ENCODE data around the gene CTIF. TPM values are rescaled to one million over a fixed set of nuclear protein-coding genes. Genes with fewer than 3 reads are reported as not detected.

The CTIF gene
- polyA plus RNA-seq, 4 donors: 8.1 to 22.6 (median 11.3) TPM

- 88 to 92% (median 89%) methylated on average over 11 of the region's 11 CpGs for WGBS, 3 donors
- H3K27me3 ChIP-seq (ENCODE audit: control insufficient read depth in 3 of 3, insufficient read depth in 3 of 3, low read length in 3 of 3): no peaks in the 10 kb centered on the region
- FAIRE-seq (no peak), DNase-seq (no peak)
- H3K9me3 ChIP-seq (ENCODE audit: control insufficient read depth in 2 of 2, insufficient read depth in 1 of 2, low read depth in 1 of 2, low read length in 1 of 2): peaks cover 0 to 3% of the 10 kb centered on the region in 2 donors
- H3K4me3 ChIP-seq (ENCODE audit: low read depth in 1 of 3, low read length in 3 of 3): no peak overlapping the region
- H3K36me3 ChIP-seq (ENCODE audit: control insufficient read depth in 3 of 3, insufficient read depth in 2 of 3, low read depth in 1 of 3, low read length in 3 of 3): peaks cover 0 to 43% (median 0%) of the 10 kb centered on the region in 3 donors
- peak overlapping the region in 1 of 3 donors; percentile 56 for H3K27ac ChIP-seq (ENCODE audit: low read depth in 1 of 3, low read length in 2 of 3)
- H3K4me1 ChIP-seq (ENCODE audit: control insufficient read depth in 3 of 3, insufficient read depth in 2 of 3, low read depth in 1 of 3, low read length in 2 of 3): peaks cover 0 to 55% (median 10%) of the 10 kb centered on the region in 3 donors
Measured at GRCh38 chr18:48787203-48788151, 248.6 kb downstream of the CTIF start.

GRCh38 chr18:48788373-48788772 lies 249.5 kb downstream of the CTIF start:
- DNase-seq (peak; percentile 29 to 59), FAIRE-seq (no peak)
- peaks cover 0 to 46% (median 10%) of the 10 kb centered on the region in 3 donors for H3K4me1 ChIP-seq (ENCODE audit: control insufficient read depth in 3 of 3, insufficient read depth in 2 of 3, low read depth in 1 of 3, low read length in 2 of 3)
- H3K27me3 ChIP-seq (ENCODE audit: control insufficient read depth in 3 of 3, insufficient read depth in 3 of 3, low read length in 3 of 3): no peaks in the 10 kb centered on the region
- H3K9me3 ChIP-seq (ENCODE audit: control insufficient read depth in 2 of 2, insufficient read depth in 1 of 2, low read depth in 1 of 2, low read length in 1 of 2): peaks cover 0 to 3% of the 10 kb centered on the region in 2 donors
- peak overlapping the region in 2 of 3 donors; percentile 42 to 56 for H3K27ac ChIP-seq (ENCODE audit: low read depth in 1 of 3, low read length in 2 of 3)
- 6 to 55% (median 24%) methylated on average over 1 of the region's 1 CpG for WGBS, 3 donors
- peaks cover 0 to 41% (median 0%) of the 10 kb centered on the region in 3 donors for H3K36me3 ChIP-seq (ENCODE audit: control insufficient read depth in 3 of 3, insufficient read depth in 2 of 3, low read depth in 1 of 3, low read length in 3 of 3)
- no peak overlapping the region for H3K4me3 ChIP-seq (ENCODE audit: low read depth in 1 of 3, low read length in 3 of 3)

GRCh38 chr18:48789259-48789812 lies 250.5 kb downstream of the CTIF start:
- Histone ChIP-seq H3K36me3 (ENCODE audit: control insufficient read depth in 3 of 3, insufficient read depth in 2 of 3, low read depth in 1 of 3, low read length in 3 of 3) (peaks cover 0 to 40% (median 0%) of the 10 kb centered on the region in 3 donors), H3K9me3 (ENCODE audit: control insufficient read depth in 2 of 2, insufficient read depth in 1 of 2, low read depth in 1 of 2, low read length in 1 of 2) (peaks cover 0 to 3% of the 10 kb centered on the region in 2 donors), H3K27me3 (ENCODE audit: control insufficient read depth in 3 of 3, insufficient read depth in 3 of 3, low read length in 3 of 3) (no peaks in the 10 kb centered on the region), H3K4me1 (ENCODE audit: control insufficient read depth in 3 of 3, insufficient read depth in 2 of 3, low read depth in 1 of 3, low read length in 2 of 3) (peaks cover 0 to 37% (median 10%) of the 10 kb centered on the region in 3 donors), H3K4me3 (ENCODE audit: low read depth in 1 of 3, low read length in 3 of 3) (no peak overlapping the region), H3K27ac (ENCODE audit: low read depth in 1 of 3, low read length in 2 of 3) (peak overlapping the region in 2 of 3 donors; percentile 53 to 56)
- peak; percentile 47 to 97 for DNase-seq
- peak; percentile 95 for FAIRE-seq

GRCh38 chr18:48790226-48790863 lies 251.5 kb downstream of the CTIF start:
- H3K27me3 ChIP-seq (ENCODE audit: control insufficient read depth in 3 of 3, insufficient read depth in 3 of 3, low read length in 3 of 3): no peaks in the 10 kb centered on the region
- H3K4me1 ChIP-seq (ENCODE audit: control insufficient read depth in 3 of 3, insufficient read depth in 2 of 3, low read depth in 1 of 3, low read length in 2 of 3): peaks cover 0 to 36% (median 10%) of the 10 kb centered on the region in 3 donors
- 70 to 91% (median 91%) methylated on average over 20 to 22 of the region's 22 CpGs for WGBS, 3 donors
- peaks cover 0 to 3% of the 10 kb centered on the region in 2 donors for H3K9me3 ChIP-seq (ENCODE audit: control insufficient read depth in 2 of 2, insufficient read depth in 1 of 2, low read depth in 1 of 2, low read length in 1 of 2)
- peaks cover 0 to 40% (median 0%) of the 10 kb centered on the region in 3 donors for H3K36me3 ChIP-seq (ENCODE audit: control insufficient read depth in 3 of 3, insufficient read depth in 2 of 3, low read depth in 1 of 3, low read length in 3 of 3)
- H3K27ac ChIP-seq (ENCODE audit: low read depth in 1 of 3, low read length in 2 of 3): peak overlapping the region in 2 of 3 donors; percentile 53 to 65
- H3K4me3 ChIP-seq (ENCODE audit: low read depth in 1 of 3, low read length in 3 of 3): no peak overlapping the region
- DNase-seq (no peak), FAIRE-seq (no peak)

GRCh38 chr18:48790869-48791635 lies 252.2 kb downstream of the CTIF start:
- Histone ChIP-seq H3K27me3 (ENCODE audit: control insufficient read depth in 3 of 3, insufficient read depth in 3 of 3, low read length in 3 of 3) (no peaks in the 10 kb centered on the region), H3K9me3 (ENCODE audit: control insufficient read depth in 2 of 2, insufficient read depth in 1 of 2, low read depth in 1 of 2, low read length in 1 of 2) (peaks cover 0 to 3% of the 10 kb centered on the region in 2 donors), H3K4me1 (ENCODE audit: control insufficient read depth in 3 of 3, insufficient read depth in 2 of 3, low read depth in 1 of 3, low read length in 2 of 3) (peaks cover 0 to 29% (median 10%) of the 10 kb centered on the region in 3 donors), H3K36me3 (ENCODE audit: control insufficient read depth in 3 of 3, insufficient read depth in 2 of 3, low read depth in 1 of 3, low read length in 3 of 3) (peaks cover 0 to 34% (median 0%) of the 10 kb centered on the region in 3 donors), H3K27ac (ENCODE audit: low read depth in 1 of 3, low read length in 2 of 3) (peak overlapping the region in 1 of 3 donors; percentile 65), H3K4me3 (ENCODE audit: low read depth in 1 of 3, low read length in 3 of 3) (no peak overlapping the region)
- DNase-seq (no peak), FAIRE-seq (no peak)
- 84 to 100% (median 90%) methylated on average over 1 of the region's 1 CpG for WGBS, 3 donors

GRCh38 chr18:48791636-48792105 lies 252.8 kb downstream of the CTIF start:
- FAIRE-seq: no peak

GRCh38 chr18:48792141-48792540 lies 253.3 kb downstream of the CTIF start:
- WGBS, 3 donors: 96 to 99% (median 98%) methylated on average over 4 of the region's 4 CpGs
- FAIRE-seq (no peak), DNase-seq (no peak)
- Histone ChIP-seq H3K4me1 (ENCODE audit: control insufficient read depth in 3 of 3, insufficient read depth in 2 of 3, low read depth in 1 of 3, low read length in 2 of 3) (peaks cover 0 to 20% (median 7%) of the 10 kb centered on the region in 3 donors), H3K4me3 (ENCODE audit: low read depth in 1 of 3, low read length in 3 of 3) (no peak overlapping the region), H3K36me3 (ENCODE audit: control insufficient read depth in 3 of 3, insufficient read depth in 2 of 3, low read depth in 1 of 3, low read length in 3 of 3) (peaks cover 0 to 42% (median 0%) of the 10 kb centered on the region in 3 donors), H3K27me3 (ENCODE audit: control insufficient read depth in 3 of 3, insufficient read depth in 3 of 3, low read length in 3 of 3) (no peaks in the 10 kb centered on the region), H3K27ac (ENCODE audit: low read depth in 1 of 3, low read length in 2 of 3) (no peak overlapping the region), H3K9me3 (ENCODE audit: control insufficient read depth in 2 of 2, insufficient read depth in 1 of 2, low read depth in 1 of 2, low read length in 1 of 2) (peaks cover 0 to 3% of the 10 kb centered on the region in 2 donors)

More at GRCh38 chr18:48791636-48792105, 252.8 kb downstream of the CTIF start:
- Histone ChIP-seq H3K4me1 (ENCODE audit: control insufficient read depth in 3 of 3, insufficient read depth in 2 of 3, low read depth in 1 of 3, low read length in 2 of 3) (peaks cover 0 to 23% (median 10%) of the 10 kb centered on the region in 3 donors), H3K27me3 (ENCODE audit: control insufficient read depth in 3 of 3, insufficient read depth in 3 of 3, low read length in 3 of 3) (no peaks in the 10 kb centered on the region), H3K4me3 (ENCODE audit: low read depth in 1 of 3, low read length in 3 of 3) (no peak overlapping the region), H3K9me3 (ENCODE audit: control insufficient read depth in 2 of 2, insufficient read depth in 1 of 2, low read depth in 1 of 2, low read length in 1 of 2) (peaks cover 0 to 3% of the 10 kb centered on the region in 2 donors), H3K36me3 (ENCODE audit: control insufficient read depth in 3 of 3, insufficient read depth in 2 of 3, low read depth in 1 of 3, low read length in 3 of 3) (peaks cover 0 to 37% (median 0%) of the 10 kb centered on the region in 3 donors), H3K27ac (ENCODE audit: low read depth in 1 of 3, low read length in 2 of 3) (no peak overlapping the region)
- no peak for DNase-seq
- 85 to 90% (median 87%) methylated on average over 4 of the region's 4 CpGs for WGBS, 3 donors

All from small intestine (tissue), 7 donors.